HepG2 (cell line): ENCODE measurements around the gene PHTF1. TPM values are rescaled to one million over a fixed set of nuclear protein-coding genes. Genes with fewer than 3 reads are reported as not detected.

Experiments used
- ATAC-seq: fragments of 200-7000 bp; cut with Tn5 transposase; 3 replicates; pipeline ENCODE4 v1.9.1; 2020; ENCODE audit warnings: mild to moderate bottlenecking, moderate library complexity
- BruUV-seq: library from RNA; stranded (reverse); fragments of 400-500 nt; replicated peaks from 2 replicates; lab custom pipeline; 2021; lab: Mats Ljungman, UMichigan
- CTCF ChIA-PET: fragments of 300-600 bp; formaldehyde crosslinking; extraction: SDS; loops from one replicate; lab custom pipeline; 2021; ENCODE audit warnings: low total read pairs, inconsistent platforms, low intra/inter-chr PET ratio; lab: Yijun Ruan, JAX
- POLR2A ChIA-PET: fragments of 350-600 bp; sonication (Branson Sonifier 250); formaldehyde crosslinking; loops from one replicate; lab custom pipeline; 2020; ENCODE audit warnings: antibody characterized with exemption, inconsistent platforms; lab: Yijun Ruan, JAX
- DNase-seq: peaks from one replicate; pipeline ENCODE4 v3.0.0-alpha.2; 2015; ENCODE audit warnings: low spot score
- FAIRE-seq: peaks from 3 replicates; lab custom pipeline; 2011; peaks lifted over from hg19 to GRCh38; lab: Jason Lieb, UNC
- H2AFZ ChIP-seq: one replicate; pipeline ENCODE4 v1.6.1; 2011; ENCODE audit warnings: low read length, inconsistent platforms
- H3K27ac ChIP-seq: fragments of 300-600 bp; 3 replicates; pipeline ENCODE4 v1.8.0; 2011; ENCODE audit warnings: mixed run types, mild to moderate bottlenecking, mixed read lengths, low read length, inconsistent platforms; ENCODE audit not compliant: insufficient read depth; ENCODE audit errors: extremely low read length
- H3K27me3 ChIP-seq, 2 experiments: fragments of 200-600 bp in 1 of 2; 2 replicates in 1 of 2; 3 replicates in 1 of 2; pipeline versions ENCODE4 v1.6.0 to v1.8.0; 2011; ENCODE audit warnings: low read length in 2 of 2, mild to moderate bottlenecking in 2 of 2, moderate library complexity in 2 of 2, inconsistent platforms in 1 of 2; ENCODE audit not compliant: insufficient read depth in 2 of 2, control insufficient read depth in 1 of 2
- H3K36me3 ChIP-seq, 2 experiments: fragments of 200-600 bp in 1 of 2; replicated peaks in 1 of 2; 2 replicates in 1 of 2; 3 replicates in 1 of 2; pipeline versions ENCODE4 v1.5.1 to v1.8.0; 2011; ENCODE audit warnings: low read length in 2 of 2, inconsistent platforms in 1 of 2; ENCODE audit not compliant: insufficient read depth in 2 of 2, control insufficient read depth in 1 of 2
- H3K4me1 ChIP-seq: 2 replicates; pipeline ENCODE4 v1.5.1; 2012; ENCODE audit warnings: low read length, inconsistent platforms; ENCODE audit not compliant: insufficient read depth
- H3K4me2 ChIP-seq: 2 replicates; pipeline ENCODE4 v1.6.0; 2011; ENCODE audit warnings: low read depth, low read length, inconsistent platforms
- H3K4me3 ChIP-seq, 3 experiments: fragments of 200-600 bp in 1 of 3; sonication (generic), shearing (Covaris generic) in 1 of 3; replicated peaks in 1 of 3; 2 replicates each; pipeline ENCODE4 v1.5.1; 2011 to 2016; ENCODE audit warnings: low read length in 3 of 3, inconsistent platforms in 2 of 3, low read depth in 2 of 3, mild to moderate bottlenecking in 2 of 3, control low read depth in 1 of 3, mixed read lengths in 1 of 3; ENCODE audit not compliant: insufficient read depth in 1 of 3
- H3K79me2 ChIP-seq: one replicate; pipeline ENCODE4 v1.6.1; 2011; ENCODE audit warnings: low read length, inconsistent platforms; ENCODE audit not compliant: insufficient read depth
- H3K9ac ChIP-seq: 2 replicates; pipeline ENCODE4 v1.6.0; 2011; ENCODE audit warnings: mild to moderate bottlenecking, low read depth, low read length, inconsistent platforms; ENCODE audit not compliant: insufficient read depth
- H3K9me3 ChIP-seq: 2 replicates; pipeline ENCODE4 v1.5.1; 2012; ENCODE audit warnings: mild to moderate bottlenecking, low read length
- H4K20me1 ChIP-seq: 2 replicates; pipeline ENCODE4 v1.6.0; 2011; ENCODE audit warnings: inconsistent platforms, mild to moderate bottlenecking, low read length, moderate library complexity; ENCODE audit not compliant: insufficient read depth
- ARID2 ChIP-seq: sonication (generic); formaldehyde crosslinking; IDR thresholded peaks from 2 replicates; pipeline ENCODE4 v1.8.1; 2022; ENCODE audit warnings: mild to moderate bottlenecking, missing genetic modification reagents, borderline replicate concordance
- CBX2 ChIP-seq, 2 experiments: fragments of 200-600 bp in 1 of 2; sonication (generic); formaldehyde crosslinking in 1 of 2; IDR thresholded peaks; 2 replicates each; pipeline versions ENCODE4 v1.7.0 to v1.8.1; 2018 to 2022; ENCODE audit warnings: low read depth in 2 of 2, low read length in 1 of 2, mild to moderate bottlenecking in 1 of 2, missing genetic modification reagents in 1 of 2
- DR1 ChIP-seq: sonication (generic); formaldehyde crosslinking; IDR thresholded peaks from 2 replicates; pipeline ENCODE4 v1.8.0; 2021; ENCODE audit warnings: mild to moderate bottlenecking, missing genetic modification reagents, inconsistent platforms
- FOXK2 ChIP-seq: fragments of 450-650 bp; IDR thresholded peaks from 2 replicates; pipeline ENCODE4 v1.6.1; 2016
- MIER2 ChIP-seq: IDR thresholded peaks from 2 replicates; pipeline ENCODE4 v1.6.1; 2016; ENCODE audit warnings: missing biosample characterization, missing genetic modification reagents
- MIXL1 ChIP-seq: IDR thresholded peaks from 2 replicates; pipeline ENCODE4 v1.6.1; 2016
- MXD4 ChIP-seq: IDR thresholded peaks from 2 replicates; pipeline ENCODE4 v1.6.1; 2016; ENCODE audit warnings: mild to moderate bottlenecking, missing biosample characterization, missing genetic modification reagents
- PCBP2 ChIP-seq: fragments of 200-400 bp; formaldehyde crosslinking; optimal IDR thresholded peaks from 2 replicates; pipeline ENCODE3; 2018; ENCODE audit warnings: low read length, low read depth; ENCODE audit not compliant: poor library complexity, severe bottlenecking
- SAP130 ChIP-seq: IDR thresholded peaks from 2 replicates; pipeline ENCODE4 v1.6.1; 2016; ENCODE audit warnings: low read depth
- STAT5B ChIP-seq: sonication (generic); formaldehyde crosslinking; IDR thresholded peaks from 2 replicates; pipeline ENCODE4 v1.4.0; 2020; ENCODE audit warnings: missing genetic modification reagents
- ZMYM4 ChIP-seq: sonication (generic); formaldehyde crosslinking; IDR thresholded peaks from 2 replicates; pipeline ENCODE4 v1.8.1; 2023; ENCODE audit warnings: mild to moderate bottlenecking, missing genetic modification reagents
- ZNF138 ChIP-seq: sonication (generic); formaldehyde crosslinking; IDR thresholded peaks from 2 replicates; pipeline ENCODE4 v1.5.0; 2020; ENCODE audit warnings: mild to moderate bottlenecking, low read depth, missing genetic modification reagents
- ZNF263 ChIP-seq: sonication (generic); formaldehyde crosslinking; IDR thresholded peaks from 2 replicates; pipeline ENCODE4 v1.4.0; 2020; ENCODE audit warnings: missing genetic modification reagents
- ZNF317 ChIP-seq: sonication (generic); formaldehyde crosslinking; IDR thresholded peaks from 2 replicates; pipeline ENCODE4 v1.5.0; 2020; ENCODE audit warnings: mild to moderate bottlenecking, missing genetic modification reagents
- WGBS: methylation state at CpG from one replicate; pipeline ENCODE4 v1.1.6; 2017; ENCODE audit warnings: low lambda C conversion rate; 5-methylcytosine and 5-hydroxymethylcytosine counted together
- in situ Hi-C: cut with HindIII; loops from 2 replicates; pipeline ENCODE4 v1.10.0; 2017; ENCODE audit warnings: low pct_unique_long_range_greater_than_20kb; ENCODE audit not compliant: extremely low pct_ligation_motif_present
- intact Hi-C: fragments of 100-400 bp; cut with micrococcal nuclease; formaldehyde crosslinking; loops from one replicate; pipeline ENCODE4 v1.10.0; 2022; ENCODE audit not compliant: unreplicated experiment
- polyA plus RNA-seq, 8 experiments: library from polyadenylated mRNA; depleted of rRNA in 3 of 8; stranded (reverse) in 7 of 8; unstranded in 1 of 8; fragments of >200 nt; fragmentation: Illumina TruSeq in 4 of 8; extraction: Trizol in 4 of 8; gene quantifications; 2 replicates each; pipeline versions ENCODE4 v1.2.1 to v1.2.3, GENCODE V29; 2011 to 2016; ENCODE audit warnings: low read depth in 4 of 8, missing spikeins in 1 of 8, mixed read lengths in 1 of 8; ENCODE audit not compliant: insufficient read depth in 1 of 8
- total RNA-seq, 5 experiments: library from RNA; depleted of rRNA; stranded (reverse); fragments of >200 nt; fragmentation: Illumina TruSeq; extraction: Trizol; gene quantifications; 2 replicates each; pipeline ENCODE4 v1.2.3, GENCODE V29; 2016; ENCODE audit warnings: low read depth in 1 of 5
- TF ChIP-seq, protein P1 (sequence below): sonication (generic); formaldehyde crosslinking; IDR thresholded peaks from 2 replicates; pipeline ENCODE4 v1.8.1; 2023; ENCODE audit warnings: mild to moderate bottlenecking, inconsistent platforms, moderate library complexity, missing genetic modification reagents, borderline replicate concordance
- TF ChIP-seq, protein P2 (sequence below): sonication (generic); formaldehyde crosslinking; IDR thresholded peaks from 2 replicates; pipeline ENCODE4 v1.8.1; 2023; ENCODE audit warnings: mild to moderate bottlenecking, missing genetic modification reagents

PHTF1 gene
- total and polyA plus RNA-seq, 2 of the 13 experiments (the other 11 are each of a cell fraction or from before 2014, with no cell fraction given) = 5.0 to 19.7 TPM

- TF ChIP-seq CBX2 (IDR thresholded peaks at IDR 0.05; ENCODE audit: low read depth, low read length) (no peak), CBX2 (CRISPR knock-in tag; IDR thresholded peaks at IDR 0.05; ENCODE audit: low read depth) (no peak), MIER2 (CRISPR knock-in tag) (no peak)
- TF ChIP-seq, all 625 proteins: peak for 0
Measured at GRCh38 chr1:113692342-113692741, 66.9 kb downstream of the PHTF1 start (continued).

GRCh38 chr1:113691184-113691583, 68.1 kb downstream of the PHTF1 start:
- no peak for FAIRE-seq
- H3K79me2 ChIP-seq = no peaks in the 10 kb centered on the region
- H3K27me3 ChIP-seq = no peaks in the 10 kb centered on the region
- POLR2A ChIA-PET = no interaction called here
- H3K4me1 ChIP-seq = no peaks in the 10 kb centered on the region
- no peak overlapping the region for H3K4me2 ChIP-seq
- H2AFZ ChIP-seq = no peak overlapping the region
- H3K4me3 ChIP-seq = no peak overlapping the region
- H4K20me1 ChIP-seq = no peaks in the 10 kb centered on the region
- no peak overlapping the region for H3K27ac ChIP-seq
- peaks cover 18% of the 10 kb centered on the region for H3K9me3 ChIP-seq
- WGBS = 95% methylated on average over 2 of the region's 2 CpGs
- intact Hi-C loops = no loop called here
- DNase-seq = no peak
- TF ChIP-seq MXD4 (CRISPR knock-in tag) = no peak
- TF ChIP-seq PCBP2 = peak; percentile 42
- H3K9ac ChIP-seq = no peak overlapping the region
- CTCF ChIA-PET = no interaction called here
- no peak for ATAC-seq
- BruUV-seq = no TSS peak
- in situ Hi-C loops = no loop called here
- no peaks in the 10 kb centered on the region for H3K36me3 ChIP-seq

GRCh38 chr1:113686891-113687618, 72.2 kb downstream of the PHTF1 start:
- no peak for ATAC-seq
- Histone ChIP-seq H3K9me3 (no peaks in the 10 kb centered on the region), H3K9ac (no peak overlapping the region), H3K36me3 (peaks cover 2 to 12% of the 10 kb centered on the region in 2 experiments; a peak in 1 of 5 replicates), H2AFZ (no peak overlapping the region), H3K4me2 (no peak overlapping the region), H3K4me3 (no peak overlapping the region), H3K79me2 (no peaks in the 10 kb centered on the region), H3K4me1 (no peaks in the 10 kb centered on the region), H3K27ac (no peak overlapping the region), H3K27me3 (no peaks in the 10 kb centered on the region), H4K20me1 (no peaks in the 10 kb centered on the region)
- FAIRE-seq = no peak
- WGBS = 85% methylated on average over 3 of the region's 3 CpGs
- no peak for DNase-seq
- intact Hi-C loops = no loop called here
- CTCF ChIA-PET = no interaction called here
- in situ Hi-C loops = no loop called here
- no TSS peak for BruUV-seq
- POLR2A ChIA-PET = no interaction called here
- TF ChIP-seq ZNF317 (CRISPR knock-in tag) (no peak), ZNF263 (CRISPR knock-in tag) (no peak), ZNF138 (no peak), FOXK2 (no peak), MIXL1 (CRISPR knock-in tag) (no peak), STAT5B (CRISPR knock-in tag) (no peak), ARID2 (CRISPR knock-in tag) (no peak), ZMYM4 (CRISPR knock-in tag) (no peak), DR1 (CRISPR knock-in tag) (no peak), SAP130 (CRISPR knock-in tag) (no peak)
- TF ChIP-seq, protein P1, sequence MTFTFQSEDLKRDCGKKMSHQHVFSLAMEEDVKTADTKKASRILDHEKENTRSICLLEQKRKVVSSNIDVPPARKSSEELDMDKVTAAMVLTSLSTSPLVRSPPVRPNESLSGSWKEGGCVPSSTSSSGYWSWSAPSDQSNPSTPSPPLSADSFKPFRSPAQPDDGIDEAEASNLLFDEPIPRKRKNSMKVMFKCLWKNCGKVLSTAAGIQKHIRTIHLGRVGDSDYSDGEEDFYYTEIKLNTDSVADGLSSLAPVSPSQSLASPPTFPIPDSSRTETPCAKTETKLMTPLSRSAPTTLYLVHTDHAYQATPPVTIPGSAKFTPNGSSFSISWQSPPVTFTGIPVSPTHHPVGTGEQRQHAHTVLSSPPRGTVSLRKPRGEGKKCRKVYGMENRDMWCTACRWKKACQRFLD (CRISPR knock-in tag) = no peak
- TF ChIP-seq, protein P2, sequence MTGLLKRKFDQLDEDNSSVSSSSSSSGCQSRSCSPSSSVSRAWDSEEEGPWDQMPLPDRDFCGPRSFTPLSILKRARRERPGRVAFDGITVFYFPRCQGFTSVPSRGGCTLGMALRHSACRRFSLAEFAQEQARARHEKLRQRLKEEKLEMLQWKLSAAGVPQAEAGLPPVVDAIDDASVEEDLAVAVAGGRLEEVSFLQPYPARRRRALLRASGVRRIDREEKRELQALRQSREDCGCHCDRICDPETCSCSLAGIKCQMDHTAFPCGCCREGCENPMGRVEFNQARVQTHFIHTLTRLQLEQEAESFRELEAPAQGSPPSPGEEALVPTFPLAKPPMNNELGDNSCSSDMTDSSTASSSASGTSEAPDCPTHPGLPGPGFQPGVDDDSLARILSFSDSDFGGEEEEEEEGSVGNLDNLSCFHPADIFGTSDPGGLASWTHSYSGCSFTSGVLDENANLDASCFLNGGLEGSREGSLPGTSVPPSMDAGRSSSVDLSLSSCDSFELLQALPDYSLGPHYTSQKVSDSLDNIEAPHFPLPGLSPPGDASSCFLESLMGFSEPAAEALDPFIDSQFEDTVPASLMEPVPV (CRISPR knock-in tag) = no peak
